Measurements from ENCODE around the gene KCNC4.

KCNC4 gene

DNA sequence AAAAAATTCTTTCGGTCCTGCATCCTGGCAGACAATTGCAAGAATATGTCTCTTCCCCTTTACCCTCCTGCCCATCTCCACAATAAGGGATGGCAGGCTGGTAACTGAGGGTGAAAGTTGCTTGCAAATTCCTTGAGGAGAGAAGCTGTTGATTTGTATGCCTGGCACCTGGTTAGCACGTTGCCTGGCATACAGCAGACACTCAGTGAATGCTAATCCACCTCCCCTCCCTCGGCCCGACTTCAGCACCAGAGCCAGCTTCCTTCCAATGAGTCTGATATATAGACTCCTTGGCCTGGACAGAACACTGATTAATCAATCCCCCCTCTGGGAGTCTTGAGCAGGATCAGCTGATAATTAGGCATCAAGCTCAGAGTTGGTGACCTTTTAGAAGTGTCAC, 39.1 kb downstream of the KCNC4 start:
- in situ Hi-C loops (cut with MboI; ENCODE audit: low sequenced_read_pairs): no loop called here

DNA sequence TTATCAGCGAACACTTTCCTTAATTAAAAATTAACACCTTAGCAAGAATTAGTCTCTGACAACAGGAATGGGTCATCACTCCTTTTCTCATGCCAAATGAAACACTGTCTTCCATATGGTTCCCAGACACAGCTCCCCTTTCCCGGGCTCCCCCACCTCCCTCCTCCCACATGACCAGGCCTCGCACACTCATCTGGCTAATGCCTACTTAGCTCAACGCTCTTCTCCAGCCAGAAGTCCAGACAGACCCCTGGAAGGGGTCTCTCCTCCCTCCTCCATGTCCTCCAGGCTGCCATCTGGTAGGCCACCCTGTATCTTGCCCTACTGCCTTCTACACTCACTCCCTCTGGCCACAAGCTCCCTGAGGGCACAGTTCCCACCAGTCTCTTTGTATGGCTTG, 39.9 kb downstream of the KCNC4 start:
- in situ Hi-C loops (cut with MboI; ENCODE audit: low sequenced_read_pairs): no loop called here

DNA sequence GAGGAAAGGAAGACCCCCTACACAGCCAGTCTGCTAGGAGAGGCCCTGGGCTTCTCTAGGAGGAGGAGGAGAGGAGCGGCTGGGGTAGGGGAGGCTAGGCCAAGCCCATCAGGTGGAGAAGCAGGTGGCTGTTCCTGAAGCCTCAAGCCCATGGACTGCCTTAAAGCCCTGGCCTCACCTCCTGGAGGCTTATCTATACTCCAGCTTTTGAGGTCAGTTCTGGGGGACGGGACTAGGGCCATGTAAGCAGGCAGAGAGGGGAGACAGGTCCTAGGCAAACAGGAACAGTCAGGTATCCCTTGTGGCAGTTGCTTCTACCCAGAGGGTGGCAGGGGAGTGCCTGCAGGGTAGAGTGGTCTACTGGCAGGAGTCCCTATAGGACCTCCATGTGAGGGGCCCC, 40.6 kb downstream of the KCNC4 start:
- in situ Hi-C loops (cut with MboI; ENCODE audit: low sequenced_read_pairs): no loop called here

DNA sequence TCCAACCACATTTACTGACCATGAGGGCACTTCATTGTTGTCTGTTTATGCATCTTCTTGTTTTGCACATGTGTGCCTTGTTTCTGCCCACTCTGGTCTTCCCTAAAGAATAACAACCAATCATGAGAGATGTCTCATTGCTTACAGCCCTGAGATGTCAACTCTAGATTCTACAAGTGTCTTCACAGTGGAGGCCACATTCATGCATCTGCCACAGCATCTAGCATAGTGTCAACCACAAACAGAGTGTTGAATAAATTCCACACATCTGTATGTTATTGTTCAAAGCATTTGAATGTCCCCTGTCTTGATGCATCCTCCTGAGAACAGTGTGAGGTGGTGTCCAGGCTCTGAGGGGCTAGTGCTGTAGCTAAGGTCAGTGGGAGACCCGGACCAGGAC, 43.1 kb downstream of the KCNC4 start:
- in situ Hi-C loops (cut with MboI; ENCODE audit: low sequenced_read_pairs): no loop called here

DNA sequence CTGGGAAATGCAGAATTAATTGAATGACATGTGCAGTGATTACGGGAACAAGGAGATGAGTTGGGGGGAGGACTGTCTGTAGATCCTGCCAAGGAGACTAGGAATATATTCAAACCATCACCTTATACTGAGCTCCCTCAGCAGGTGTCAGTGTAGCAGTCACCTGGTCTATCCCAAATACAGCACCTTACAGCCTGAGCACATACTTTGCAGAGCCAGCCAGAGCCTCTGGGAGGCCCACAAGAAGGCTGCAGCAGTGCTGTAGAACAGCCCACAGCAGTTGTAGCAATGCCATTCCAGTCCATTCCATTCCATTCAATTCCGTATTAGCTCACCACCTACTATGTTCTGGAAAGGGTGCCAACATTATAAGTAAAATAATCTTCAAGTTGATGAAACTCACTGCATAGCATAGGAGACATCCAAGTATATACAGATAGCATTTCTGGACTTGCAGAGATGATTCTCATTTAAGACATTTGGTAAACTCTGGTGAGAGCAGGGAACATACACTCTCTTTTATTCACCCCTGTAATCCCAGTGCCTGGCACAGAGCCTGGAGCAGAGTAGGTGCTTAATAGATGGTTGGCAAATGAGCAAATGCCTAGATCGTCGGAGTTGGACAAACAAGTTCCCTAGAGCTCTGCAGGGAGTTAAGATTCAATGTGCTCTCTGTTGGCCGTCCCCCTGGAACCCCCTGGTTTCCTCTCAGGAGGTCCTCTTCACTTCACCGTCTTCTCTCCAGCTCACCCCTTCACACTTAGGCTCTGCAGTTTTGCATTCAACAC, 44.7 kb downstream of the KCNC4 start:
- in situ Hi-C loops (cut with MboI; ENCODE audit: low sequenced_read_pairs): no loop called here

DNA sequence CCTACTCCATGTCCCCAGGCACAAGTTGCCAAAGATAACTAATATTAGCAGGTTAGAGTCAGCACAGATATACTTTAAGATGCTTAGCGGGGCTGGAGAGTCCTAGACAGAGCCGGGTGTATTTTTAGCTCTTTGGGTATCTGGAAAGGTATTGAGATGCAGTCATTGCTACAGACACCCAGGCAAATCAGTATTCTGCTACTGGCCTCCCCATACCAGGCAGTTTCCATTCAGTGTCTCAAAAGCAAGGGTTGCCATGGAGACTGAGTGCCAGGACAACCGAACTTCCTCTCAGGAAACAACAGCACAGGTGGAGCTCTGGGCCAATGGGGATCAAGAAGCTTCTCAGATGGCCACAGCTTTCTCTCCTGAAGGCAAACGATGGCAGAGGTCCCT, 45.3 kb downstream of the KCNC4 start:
- in situ Hi-C loops (cut with MboI; ENCODE audit: low sequenced_read_pairs): no loop called here

DNA sequence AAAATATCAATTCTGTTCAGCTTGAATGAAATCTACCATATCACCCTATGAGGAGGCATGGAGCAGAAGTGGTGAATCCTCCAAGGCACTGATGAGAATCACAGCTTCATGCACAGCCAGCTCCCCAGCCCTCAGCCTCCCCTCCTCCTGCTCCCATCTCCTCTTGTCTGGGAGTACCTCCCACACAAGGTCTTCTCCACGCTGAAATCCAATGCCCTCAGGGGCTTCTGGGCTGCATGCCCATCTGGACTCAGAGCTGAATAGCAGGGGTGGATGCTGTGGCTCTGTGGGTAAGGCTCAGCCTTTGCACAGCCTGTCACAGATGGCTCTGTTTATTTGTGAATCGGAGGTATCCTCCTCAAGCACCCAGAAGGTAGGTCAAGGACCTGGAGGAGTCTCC, 48.6 kb downstream of the KCNC4 start:
- in situ Hi-C loops (cut with MboI; ENCODE audit: low sequenced_read_pairs): no loop called here

DNA sequence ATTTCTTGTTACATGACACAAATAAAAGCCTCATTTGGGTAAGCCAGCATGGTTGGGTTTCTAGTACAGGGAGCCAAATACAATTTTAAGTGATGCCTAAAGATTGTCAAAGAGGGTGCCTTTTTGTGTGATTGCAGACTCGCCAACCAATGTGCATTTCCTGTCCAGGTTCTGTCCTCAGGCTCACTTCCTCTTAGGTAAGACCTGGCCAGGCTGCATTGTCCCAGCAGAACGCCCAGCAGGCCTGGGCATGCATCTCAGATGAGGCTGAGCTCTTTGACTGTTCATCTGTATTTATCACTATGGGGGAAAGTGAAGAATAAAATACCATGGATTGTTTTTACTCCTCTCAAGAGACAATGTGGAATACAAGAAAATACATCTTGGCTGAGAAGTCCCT, 49.7 kb downstream of the KCNC4 start:
- in situ Hi-C loops (cut with MboI; ENCODE audit: low sequenced_read_pairs): no loop called here
